CD4-positive, alpha-beta T cell treated with Interleukin-6 for 4 hours (primary cell): Measurements from ENCODE around the gene DLGAP4.

ENCODE experiments used
- DNase-seq: peaks from one replicate; pipeline ENCODE4 v3.0.0-alpha.2; 2020; ENCODE audit warnings: mixed read lengths

DLGAP4 gene

GRCh38 chr20:36481380-36482043, 175.4 kb downstream of the DLGAP4 start:
- no peak for DNase-seq

GRCh38 chr20:36482044-36482473, 175.9 kb downstream of the DLGAP4 start:
- no peak for DNase-seq

- DNase-seq = no peak
Observed at GRCh38 chr20:36483209-36483918, 177.2 kb downstream of the DLGAP4 start.

- DNase-seq = no peak
Observed at GRCh38 chr20:36483919-36484808, 178.0 kb downstream of the DLGAP4 start.

- no peak for DNase-seq
Observed at GRCh38 chr20:36485286-36485685, 179.1 kb downstream of the DLGAP4 start.

GRCh38 chr20:36487069-36487468, 180.9 kb downstream of the DLGAP4 start:
- no peak for DNase-seq

GRCh38 chr20:36490191-36490590, 184.1 kb downstream of the DLGAP4 start:
- no peak for DNase-seq

GRCh38 chr20:36491901-36492617, 185.9 kb downstream of the DLGAP4 start:
- DNase-seq = peak; percentile 76

- peak; percentile 42 for DNase-seq
Observed at GRCh38 chr20:36493051-36493800, 187.1 kb downstream of the DLGAP4 start.

- DNase-seq = no peak
Observed at GRCh38 chr20:36493801-36494114, 187.6 kb downstream of the DLGAP4 start.

GRCh38 chr20:36496707-36497669, 190.8 kb downstream of the DLGAP4 start:
- no peak for DNase-seq

- no peak for DNase-seq
Observed at GRCh38 chr20:36497856-36498255, 191.7 kb downstream of the DLGAP4 start.

- no peak for DNase-seq
Observed at GRCh38 chr20:36498386-36499179, 192.4 kb downstream of the DLGAP4 start.

- DNase-seq = no peak
Observed at GRCh38 chr20:36499211-36499610, 193.1 kb downstream of the DLGAP4 start.

- no peak for DNase-seq
Observed at GRCh38 chr20:36499723-36500501, 193.8 kb downstream of the DLGAP4 start.

- DNase-seq = no peak
Observed at GRCh38 chr20:36501367-36502006, 195.3 kb downstream of the DLGAP4 start.

GRCh38 chr20:36504295-36504694, 198.2 kb downstream of the DLGAP4 start:
- DNase-seq = no peak

- DNase-seq = no peak
Observed at GRCh38 chr20:36506253-36506652, 200.1 kb downstream of the DLGAP4 start.

- no peak for DNase-seq
Observed at GRCh38 chr20:36507746-36508145, 201.6 kb downstream of the DLGAP4 start.
